Duodenal mucosa (tissue), 2 donors: ENCODE measurements around the gene MRPS18B.
"Not testable (repeated sequence)": the region's sequence is repeated elsewhere in the genome, so short reads cannot be mapped to it uniquely, and the experiment has no call there.

Experiments
- H3K27ac ChIP-seq: one replicate; pipeline ENCODE4 v1.7.0; 2013; ENCODE audit warnings: low read depth, low read length
- H3K27me3 ChIP-seq, 2 donors: one replicate each; pipeline ENCODE4 v1.7.0; 2013; ENCODE audit warnings: low read length in 2 of 2, control low read depth in 1 of 2; ENCODE audit not compliant: insufficient read depth in 2 of 2, control insufficient read depth in 1 of 2
- H3K36me3 ChIP-seq, 2 donors: one replicate each; pipeline ENCODE4 v1.7.0; 2013; ENCODE audit warnings: low read length in 2 of 2, control low read depth in 1 of 2; ENCODE audit not compliant: insufficient read depth in 2 of 2, control insufficient read depth in 1 of 2
- H3K4me1 ChIP-seq, 2 donors: one replicate each; pipeline ENCODE4 v1.7.0; 2013; ENCODE audit warnings: low read length in 2 of 2, control low read depth in 1 of 2; ENCODE audit not compliant: insufficient read depth in 2 of 2, control insufficient read depth in 1 of 2
- H3K4me3 ChIP-seq, 2 donors: one replicate each; pipeline ENCODE4 v1.7.0; 2013; ENCODE audit warnings: low read length in 2 of 2, low read depth in 1 of 2
- H3K9ac ChIP-seq, 2 donors: one replicate each; pipeline ENCODE4 v1.7.0; 2013; ENCODE audit warnings: low read length in 2 of 2, low read depth in 1 of 2
- H3K9me3 ChIP-seq, 2 donors: one replicate each; pipeline ENCODE4 v1.7.0; 2013; ENCODE audit warnings: low read length in 2 of 2, control low read depth in 1 of 2; ENCODE audit not compliant: control insufficient read depth in 1 of 2

Gene MRPS18B

DNA sequence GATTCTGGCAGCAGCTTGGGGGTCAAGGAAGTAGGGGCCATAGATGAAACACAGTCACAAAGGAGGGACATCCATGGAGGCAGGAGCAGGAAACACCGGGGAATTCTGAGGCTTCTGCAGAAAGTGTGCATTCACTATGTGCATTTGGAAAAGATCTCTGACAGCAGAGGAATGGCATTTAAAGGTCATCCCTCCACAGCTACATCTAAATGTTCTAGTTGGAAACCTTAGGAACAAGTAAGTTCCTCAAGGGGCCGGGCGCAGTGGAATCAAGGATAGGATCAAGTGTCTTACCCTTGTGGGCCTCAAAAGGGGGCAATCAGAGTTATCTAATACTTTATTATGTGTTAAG lies 38.1 kb downstream of the MRPS18B start:
- Histone ChIP-seq H3K36me3 (peaks cover 67 to 95% of the 10 kb centered on the region in 2 donors), H3K4me1 (no peaks in the 10 kb centered on the region), H3K27me3 (no peaks in the 10 kb centered on the region), H3K9ac (no peak overlapping the region), H3K4me3 (no peak overlapping the region), H3K27ac (no peak overlapping the region), H3K9me3 (no peaks in the 10 kb centered on the region)

DNA sequence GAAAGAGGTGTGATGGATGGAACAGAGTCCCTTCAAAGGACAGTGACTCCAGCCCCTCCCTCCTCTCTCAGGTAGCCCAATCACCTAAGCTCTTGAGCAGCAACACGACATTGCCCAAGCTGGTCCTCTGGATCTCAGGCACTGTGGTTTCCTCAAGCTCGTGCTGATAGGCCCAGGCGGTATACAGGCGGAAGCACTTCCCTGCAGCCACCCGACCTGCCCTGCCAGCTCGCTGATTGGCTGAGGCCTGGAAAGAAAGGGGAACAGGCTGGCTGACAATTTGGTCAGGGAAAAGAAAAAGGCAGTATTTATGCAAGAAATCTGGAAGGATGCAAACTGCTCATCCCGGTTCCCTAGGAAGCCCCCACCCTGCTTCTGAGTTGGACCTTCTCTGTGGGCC lies 38.9 kb downstream of the MRPS18B start:
- Histone ChIP-seq H3K9ac (no peak overlapping the region), H3K4me1 (no peaks in the 10 kb centered on the region), H3K4me3 (no peak overlapping the region), H3K9me3 (no peaks in the 10 kb centered on the region), H3K27me3 (no peaks in the 10 kb centered on the region), H3K27ac (no peak overlapping the region), H3K36me3 (peaks cover 67 to 91% of the 10 kb centered on the region in 2 donors)

- no peaks in the 10 kb centered on the region for H3K27me3 ChIP-seq
- H3K4me3 ChIP-seq, result no peak overlapping the region
- peaks cover 67 to 91% of the 10 kb centered on the region in 2 donors for H3K36me3 ChIP-seq
- no peak overlapping the region for H3K27ac ChIP-seq
- H3K9ac ChIP-seq, result no peak overlapping the region
- H3K9me3 ChIP-seq, result no peaks in the 10 kb centered on the region
- no peaks in the 10 kb centered on the region for H3K4me1 ChIP-seq
These were observed 39.8 kb downstream of the MRPS18B start for GRCh38 chr6:30657454-30657853.

DNA sequence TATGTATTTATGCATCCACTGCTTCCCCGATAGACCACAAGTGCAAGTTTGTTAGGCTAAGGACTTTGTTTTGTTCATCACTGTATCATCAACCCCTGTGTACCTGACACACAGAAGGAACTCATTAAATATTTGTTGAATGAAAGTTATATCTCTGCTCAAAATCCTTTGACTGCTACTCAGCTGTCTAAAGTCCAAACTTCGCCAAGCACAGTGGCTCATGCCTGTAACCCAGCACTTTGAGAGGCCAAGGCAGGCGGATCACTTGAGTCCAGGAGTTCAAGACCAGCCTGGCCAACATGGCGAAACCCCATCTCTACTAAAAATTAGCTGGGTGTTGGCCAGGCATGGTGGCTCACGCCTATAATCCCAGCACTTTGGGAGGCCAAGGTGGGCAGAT lies 40.3 kb downstream of the MRPS18B start:
- H3K9me3 ChIP-seq, H3K4me3 ChIP-seq, H3K27me3 ChIP-seq, H3K27ac ChIP-seq, H3K9ac ChIP-seq, H3K4me1 ChIP-seq: not testable (repeated sequence)
- peaks cover 67 to 91% of the 10 kb centered on the region in 2 donors for H3K36me3 ChIP-seq

DNA sequence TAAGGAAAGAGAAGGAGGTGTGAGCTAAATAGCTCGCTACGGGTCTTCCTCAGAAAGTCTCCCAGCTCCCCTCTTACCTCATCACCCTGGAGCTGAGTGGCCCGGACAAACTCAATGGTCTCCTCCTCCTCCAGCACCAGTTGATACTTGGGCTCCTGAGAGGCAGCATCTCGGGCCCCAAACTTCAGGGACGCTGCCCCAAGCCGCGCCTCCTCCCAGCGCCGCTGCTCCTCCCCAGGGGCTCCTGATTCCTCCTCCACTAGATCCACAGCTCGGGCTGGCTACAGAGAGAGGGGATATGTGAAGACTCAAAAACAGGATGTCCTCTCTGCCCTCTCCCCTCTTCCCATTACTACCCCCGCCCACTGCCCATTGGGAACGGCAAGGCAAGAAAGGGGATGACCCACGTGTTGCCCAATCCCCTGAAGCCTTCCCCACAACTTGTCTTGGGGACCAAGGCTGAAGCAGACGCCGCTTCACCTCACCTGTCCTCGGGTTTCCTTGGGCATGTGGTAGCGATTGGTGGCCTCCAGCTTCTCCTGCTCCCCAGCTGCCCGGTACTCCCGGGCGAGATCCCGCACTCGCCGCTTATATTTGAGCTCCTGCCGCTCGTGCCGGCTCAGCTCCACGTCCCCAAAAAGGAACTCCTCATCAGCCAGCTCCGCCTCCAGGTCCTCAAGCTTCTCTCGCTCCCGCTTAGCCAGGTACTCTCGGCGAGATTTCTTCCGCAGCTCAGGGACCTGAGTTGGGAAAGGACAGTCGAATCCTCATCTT lies 47.5 kb downstream of the MRPS18B start:
- H3K4me1 ChIP-seq, result no peaks in the 10 kb centered on the region
- H3K9me3 ChIP-seq, result no peaks in the 10 kb centered on the region
- no peak overlapping the region for H3K4me3 ChIP-seq
- H3K27me3 ChIP-seq, result no peaks in the 10 kb centered on the region
- H3K27ac ChIP-seq, result no peak overlapping the region
- peaks cover 42 to 81% of the 10 kb centered on the region in 2 donors for H3K36me3 ChIP-seq
- H3K9ac ChIP-seq, result no peak overlapping the region

DNA sequence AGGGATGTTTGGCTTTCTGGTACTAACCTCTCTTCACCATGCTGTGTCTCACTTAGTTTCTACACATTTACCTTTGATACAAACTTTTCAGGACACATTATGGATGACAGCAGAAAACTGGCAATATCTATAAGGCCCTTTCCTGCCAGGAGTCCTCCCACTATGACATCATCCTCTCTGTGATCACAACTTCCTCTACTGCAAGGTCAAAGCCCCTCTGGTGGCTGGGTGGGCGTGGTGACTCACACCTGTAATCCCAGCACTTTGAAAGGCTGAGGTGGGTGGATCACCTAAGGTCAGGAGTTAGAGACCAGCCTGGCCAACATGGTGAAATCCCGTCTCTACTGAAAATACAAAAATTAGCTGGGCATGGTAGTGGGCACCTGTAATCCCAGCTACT lies 48.7 kb downstream of the MRPS18B start:
- not testable (repeated sequence) for H3K9ac ChIP-seq, H3K4me1 ChIP-seq
- peaks cover 50 to 85% of the 10 kb centered on the region in 2 donors for H3K36me3 ChIP-seq

DNA sequence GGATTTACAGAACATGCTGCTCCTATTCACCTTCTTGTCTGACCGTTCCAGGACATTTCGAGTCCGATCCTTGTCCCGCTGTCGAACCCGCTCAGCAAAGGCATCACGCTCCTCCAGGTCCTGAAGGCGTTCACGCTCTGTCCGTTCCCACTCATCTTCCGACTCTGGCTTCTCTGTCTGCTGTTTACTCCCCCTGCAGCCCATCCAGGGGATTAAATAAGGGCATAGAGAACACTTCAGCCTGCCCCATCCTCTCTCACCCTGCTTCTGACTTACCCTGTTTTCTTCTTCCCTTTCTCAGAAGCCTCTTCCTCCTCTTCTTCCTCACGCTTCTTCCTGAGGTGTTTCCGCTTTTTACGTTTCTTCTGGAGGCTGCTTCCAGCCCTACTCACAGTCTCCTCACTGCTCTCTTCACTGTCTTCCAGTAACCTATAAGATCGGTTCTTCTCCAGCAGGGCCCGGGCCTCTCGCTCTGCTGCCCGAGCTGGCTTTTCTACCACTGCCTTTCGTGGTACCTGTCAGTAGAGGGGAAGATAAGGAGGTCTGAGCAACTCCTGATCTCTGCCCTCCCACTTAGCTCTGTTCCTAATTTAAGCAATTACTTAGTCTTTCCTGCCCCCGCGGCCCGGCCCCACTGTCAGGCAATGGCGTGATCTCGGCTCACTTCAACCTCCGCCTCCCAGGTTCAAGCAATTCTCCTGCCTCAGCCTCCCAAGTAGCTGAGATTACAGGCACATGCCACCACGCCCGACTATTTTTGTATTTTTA lies 53.3 kb downstream of the MRPS18B start:
- H3K9ac ChIP-seq, result no peak overlapping the region
- H3K27ac ChIP-seq, result no peak overlapping the region
- H3K4me1 ChIP-seq, result peaks cover 11 to 16% of the 10 kb centered on the region in 2 donors
- no peaks in the 10 kb centered on the region for H3K27me3 ChIP-seq
- no peak overlapping the region for H3K4me3 ChIP-seq
- no peaks in the 10 kb centered on the region for H3K9me3 ChIP-seq
- peaks cover 21 to 42% of the 10 kb centered on the region in 2 donors for H3K36me3 ChIP-seq

More for the DNA sequence above, 48.7 kb downstream of the MRPS18B start:
- H3K27ac ChIP-seq, H3K4me3 ChIP-seq, H3K27me3 ChIP-seq, H3K9me3 ChIP-seq: not testable (repeated sequence)

GRCh38 chr6:30672445-30673253 lies 55.0 kb downstream of the MRPS18B start, which contains the start of gene DHX16:
TSS of gene DHX16 (minus strand) at chr6:30673006. CDS start at chr6:30672841, 165 bp downstream.
- H3K4me1 ChIP-seq, result peaks cover 11 to 22% of the 10 kb centered on the region in 2 donors
- peak within 1 kb of the TSS; percentile 97 to 98 for H3K4me3 ChIP-seq
- H3K27ac ChIP-seq, result peak within 1 kb of the TSS; percentile 75
- H3K36me3 ChIP-seq, result peaks cover 12 to 41% of the 10 kb centered on the region in 2 donors
- peak within 1 kb of the TSS; percentile 90 to 94 for H3K9ac ChIP-seq
- no peaks in the 10 kb centered on the region for H3K27me3 ChIP-seq
- H3K9me3 ChIP-seq, result no peaks in the 10 kb centered on the region
